ENCODE results near the gene OGDH. TPM values are rescaled to one million over a fixed set of nuclear protein-coding genes. Genes with fewer than 3 reads are reported as not detected.

Gene OGDH
- total RNA-seq, 1 donor from 2014 or later = 102 TPM

DNA sequence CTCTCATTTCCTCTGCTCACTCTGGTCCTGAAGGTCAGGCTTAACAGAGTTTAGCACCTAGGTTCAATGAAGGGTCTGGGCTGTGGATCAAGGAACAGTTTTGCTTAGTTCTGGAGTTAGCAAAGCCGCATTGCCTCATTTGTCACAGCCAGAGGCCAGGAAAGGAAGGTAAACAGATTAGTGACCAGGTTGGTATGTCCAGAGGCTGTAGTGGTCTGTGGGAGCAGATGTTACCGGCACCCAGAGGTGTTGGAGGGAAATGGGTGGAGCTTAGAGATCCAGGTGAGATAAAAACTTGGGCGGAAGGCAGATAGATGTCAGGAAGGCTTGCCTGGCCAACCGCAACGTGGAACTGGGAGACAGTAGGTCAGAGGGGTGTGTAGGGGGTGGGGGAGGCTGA lies 105.6 kb downstream of the OGDH start:
- no peak overlapping the region for H3K4me3 Mint-ChIP-seq (ENCODE audit: unreplicated experiment)

DNA sequence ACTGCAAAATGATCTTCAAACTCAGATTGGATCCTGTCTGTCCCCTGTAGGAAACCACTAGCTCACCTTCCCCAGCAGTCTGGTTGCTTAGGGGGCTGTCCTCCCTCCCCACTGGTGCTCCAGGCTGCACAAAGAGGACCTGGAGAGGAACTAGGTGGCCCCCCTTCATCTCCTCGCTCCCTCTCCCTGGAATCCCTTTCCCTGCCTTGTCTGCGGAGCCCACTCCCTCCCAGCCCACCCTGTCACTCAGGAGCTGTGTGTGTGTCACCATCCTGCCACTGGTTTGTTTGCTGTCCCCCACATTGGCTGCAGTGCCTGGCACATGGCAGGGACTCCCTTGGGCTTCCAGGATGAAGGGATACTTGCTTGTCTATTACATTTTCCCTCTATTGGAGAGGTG lies 106.7 kb downstream of the OGDH start:
- TF ChIP-seq CTCF (IDR thresholded peaks at IDR 0.05; ENCODE audit: partially characterized antibody, unreplicated experiment) = no peak
- peaks cover 5% of the 10 kb centered on the region for H3K4me1 Mint-ChIP-seq (ENCODE audit: low read depth, unreplicated experiment)
- no peak overlapping the region for H3K4me3 Mint-ChIP-seq (ENCODE audit: unreplicated experiment)
- H3K27me3 Mint-ChIP-seq (ENCODE audit: unreplicated experiment) = peaks cover 7% of the 10 kb centered on the region
- no peak overlapping the region for H3K27ac Mint-ChIP-seq (ENCODE audit: unreplicated experiment)
- DNase-seq = no peak
- H3K9me3 Mint-ChIP-seq (ENCODE audit: unreplicated experiment) = peaks cover 4% of the 10 kb centered on the region
- no peaks in the 10 kb centered on the region for H3K36me3 Mint-ChIP-seq (ENCODE audit: unreplicated experiment)

More for the DNA sequence above, 105.6 kb downstream of the OGDH start:
- Mint-ChIP-seq H3K36me3 (ENCODE audit: unreplicated experiment) (no peaks in the 10 kb centered on the region), H3K27ac (ENCODE audit: unreplicated experiment) (no peak overlapping the region), H3K9me3 (ENCODE audit: unreplicated experiment) (peaks cover 4% of the 10 kb centered on the region), H3K4me1 (ENCODE audit: low read depth, unreplicated experiment) (peaks cover 5% of the 10 kb centered on the region), H3K27me3 (ENCODE audit: unreplicated experiment) (peaks cover 7% of the 10 kb centered on the region)
- no peak for TF ChIP-seq CTCF (IDR thresholded peaks at IDR 0.05; ENCODE audit: partially characterized antibody, unreplicated experiment)
- DNase-seq = no peak

DNA sequence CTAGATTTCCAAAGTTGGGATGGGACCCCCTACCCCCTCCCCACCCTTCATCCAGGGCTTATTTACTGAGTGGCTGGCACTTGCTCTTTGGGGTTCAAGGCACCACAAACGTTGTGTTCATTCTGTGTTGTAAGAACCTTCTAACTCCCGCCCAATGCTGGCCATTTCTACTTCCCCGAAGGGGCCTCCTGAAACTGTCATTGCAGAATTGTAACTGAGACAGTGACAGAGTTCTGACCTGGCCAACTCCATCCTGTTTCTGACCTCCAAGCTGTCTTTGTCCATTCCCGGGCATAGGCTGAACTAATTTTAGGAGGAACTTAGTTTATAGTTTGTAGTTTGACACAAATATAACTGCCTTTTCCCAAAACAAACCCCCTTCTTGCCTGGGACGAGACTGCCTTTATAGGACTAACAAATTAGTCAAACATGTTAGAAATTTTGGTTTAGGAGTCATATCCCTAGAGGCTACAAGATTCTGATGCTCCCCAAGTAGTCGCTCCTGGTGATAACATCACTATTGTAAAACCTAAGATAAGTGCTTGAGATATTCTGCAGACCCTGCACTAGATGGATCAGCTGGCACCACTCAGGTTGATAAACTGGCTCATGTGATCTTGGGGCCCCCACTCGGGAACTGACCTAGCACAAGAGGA lies 107.4 kb downstream of the OGDH start:
- H3K27ac Mint-ChIP-seq (ENCODE audit: unreplicated experiment) = no peak overlapping the region
- H3K27me3 Mint-ChIP-seq (ENCODE audit: unreplicated experiment) = peaks cover 7% of the 10 kb centered on the region
- peaks cover 5% of the 10 kb centered on the region for H3K4me1 Mint-ChIP-seq (ENCODE audit: low read depth, unreplicated experiment)
- H3K4me3 Mint-ChIP-seq (ENCODE audit: unreplicated experiment) = no peak overlapping the region
- no peak for TF ChIP-seq CTCF (IDR thresholded peaks at IDR 0.05; ENCODE audit: partially characterized antibody, unreplicated experiment)
- no peaks in the 10 kb centered on the region for H3K36me3 Mint-ChIP-seq (ENCODE audit: unreplicated experiment)
- peaks cover 4% of the 10 kb centered on the region for H3K9me3 Mint-ChIP-seq (ENCODE audit: unreplicated experiment)
- no peak for DNase-seq

DNA sequence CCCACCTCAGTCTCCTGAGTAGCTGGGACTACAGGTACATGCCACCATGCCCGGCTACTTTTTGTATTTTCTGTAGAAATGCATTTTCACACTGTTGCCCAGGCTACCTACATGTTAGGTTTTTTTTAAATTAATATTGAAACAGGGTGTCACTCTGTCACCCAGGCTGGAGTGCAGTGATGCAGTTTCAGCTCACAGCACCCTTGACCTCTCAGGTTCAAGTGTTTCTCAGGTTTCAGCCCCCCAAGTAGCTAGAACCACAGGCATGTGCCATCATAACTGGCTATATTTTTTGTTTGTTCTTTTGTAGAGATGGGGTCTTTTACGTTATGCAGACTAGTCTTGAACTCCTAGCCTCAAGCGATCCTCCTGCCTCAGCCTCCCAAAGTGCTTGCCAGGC lies 109.8 kb downstream of the OGDH start:
- Mint-ChIP-seq H3K4me3 (ENCODE audit: unreplicated experiment) (no peak overlapping the region), H3K27me3 (ENCODE audit: unreplicated experiment) (peaks cover 2% of the 10 kb centered on the region), H3K27ac (ENCODE audit: unreplicated experiment) (no peak overlapping the region), H3K4me1 (ENCODE audit: low read depth, unreplicated experiment) (no peaks in the 10 kb centered on the region), H3K9me3 (ENCODE audit: unreplicated experiment) (no peaks in the 10 kb centered on the region), H3K36me3 (ENCODE audit: unreplicated experiment) (no peaks in the 10 kb centered on the region)
- TF ChIP-seq CTCF (IDR thresholded peaks at IDR 0.05; ENCODE audit: partially characterized antibody, unreplicated experiment) = no peak
- no peak for DNase-seq

GRCh38 chr7:44720301-44720700 lies 113.9 kb downstream of the OGDH start:
- TF ChIP-seq CTCF (IDR thresholded peaks at IDR 0.05; ENCODE audit: partially characterized antibody, unreplicated experiment) = no peak
- H3K4me3 Mint-ChIP-seq (ENCODE audit: unreplicated experiment) = no peak overlapping the region
- H3K9me3 Mint-ChIP-seq (ENCODE audit: unreplicated experiment) = no peaks in the 10 kb centered on the region
- H3K36me3 Mint-ChIP-seq (ENCODE audit: unreplicated experiment) = no peaks in the 10 kb centered on the region
- no peak for DNase-seq
- H3K27ac Mint-ChIP-seq (ENCODE audit: unreplicated experiment) = no peak overlapping the region
- H3K27me3 Mint-ChIP-seq (ENCODE audit: unreplicated experiment) = no peaks in the 10 kb centered on the region
- no peaks in the 10 kb centered on the region for H3K4me1 Mint-ChIP-seq (ENCODE audit: low read depth, unreplicated experiment)

Data from glutamatergic neuron (in vitro differentiated cells).